ENCODE data around the gene CXCR5. TPM values are rescaled to one million over a fixed set of nuclear protein-coding genes. Genes with fewer than 3 reads are reported as not detected.
A peak's percentile ranks its signal among the peaks of the same experiment; 100 is the strongest.

Gene CXCR5
- total RNA-seq, 2 experiments from 2014 or later, result 25.6 to 26.1 TPM

DNA sequence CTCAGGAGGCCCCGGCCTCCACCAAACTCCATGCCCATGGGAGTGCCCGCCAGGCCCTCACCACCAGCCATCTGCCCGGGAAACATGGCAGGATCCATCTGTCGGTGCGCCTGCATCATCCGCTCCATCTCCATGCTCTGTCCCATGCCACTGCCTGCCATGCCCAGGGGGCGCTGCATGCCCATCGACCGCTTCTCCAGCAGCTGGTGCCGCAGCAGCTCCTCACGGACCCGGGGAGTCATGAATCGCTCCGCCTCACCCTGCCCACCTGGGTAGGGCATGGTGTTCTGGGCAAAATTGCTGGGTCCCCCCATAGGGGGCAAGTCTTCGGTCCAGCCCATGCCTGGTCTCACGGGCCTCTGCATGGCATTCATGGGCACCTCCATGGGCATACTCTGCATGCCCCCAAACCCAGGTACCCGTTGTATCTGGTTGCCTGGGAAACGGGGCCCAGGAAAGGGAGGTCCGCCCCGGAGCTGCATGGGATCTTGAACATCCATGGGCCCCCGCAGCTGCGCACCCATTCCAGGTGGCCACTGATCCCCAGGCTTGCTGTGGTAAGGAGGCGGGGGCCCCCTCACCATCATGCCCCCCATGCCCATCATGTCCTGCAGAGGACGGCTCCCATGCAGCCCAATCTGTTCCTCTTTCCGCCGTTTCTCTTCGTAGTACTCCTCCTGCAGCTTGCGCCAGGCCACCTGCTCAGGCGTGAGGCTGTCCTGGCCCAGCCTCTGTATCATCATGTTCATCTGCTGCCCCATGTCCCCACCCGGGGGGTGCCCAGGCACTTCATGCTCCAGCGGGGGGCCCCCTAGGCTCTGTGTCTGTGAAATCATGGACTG, 18.0 kb downstream of the CXCR5 start:
- no peak for DNase-seq
- Mint-ChIP-seq H3K9me3 (no peaks in the 10 kb centered on the region), H3K4me1 (ENCODE audit: low read depth) (peaks cover 24% of the 10 kb centered on the region), H3K4me3 (no peak overlapping the region), H3K27me3 (ENCODE audit: low read depth) (no peaks in the 10 kb centered on the region), H3K36me3 (ENCODE audit: low read depth) (peaks cover 14% of the 10 kb centered on the region), H3K27ac (peak overlapping the region; percentile 46)
- intact Hi-C loops (cut with micrococcal nuclease), result no loop called here
- CTCF ChIA-PET, result no interaction called here

DNA sequence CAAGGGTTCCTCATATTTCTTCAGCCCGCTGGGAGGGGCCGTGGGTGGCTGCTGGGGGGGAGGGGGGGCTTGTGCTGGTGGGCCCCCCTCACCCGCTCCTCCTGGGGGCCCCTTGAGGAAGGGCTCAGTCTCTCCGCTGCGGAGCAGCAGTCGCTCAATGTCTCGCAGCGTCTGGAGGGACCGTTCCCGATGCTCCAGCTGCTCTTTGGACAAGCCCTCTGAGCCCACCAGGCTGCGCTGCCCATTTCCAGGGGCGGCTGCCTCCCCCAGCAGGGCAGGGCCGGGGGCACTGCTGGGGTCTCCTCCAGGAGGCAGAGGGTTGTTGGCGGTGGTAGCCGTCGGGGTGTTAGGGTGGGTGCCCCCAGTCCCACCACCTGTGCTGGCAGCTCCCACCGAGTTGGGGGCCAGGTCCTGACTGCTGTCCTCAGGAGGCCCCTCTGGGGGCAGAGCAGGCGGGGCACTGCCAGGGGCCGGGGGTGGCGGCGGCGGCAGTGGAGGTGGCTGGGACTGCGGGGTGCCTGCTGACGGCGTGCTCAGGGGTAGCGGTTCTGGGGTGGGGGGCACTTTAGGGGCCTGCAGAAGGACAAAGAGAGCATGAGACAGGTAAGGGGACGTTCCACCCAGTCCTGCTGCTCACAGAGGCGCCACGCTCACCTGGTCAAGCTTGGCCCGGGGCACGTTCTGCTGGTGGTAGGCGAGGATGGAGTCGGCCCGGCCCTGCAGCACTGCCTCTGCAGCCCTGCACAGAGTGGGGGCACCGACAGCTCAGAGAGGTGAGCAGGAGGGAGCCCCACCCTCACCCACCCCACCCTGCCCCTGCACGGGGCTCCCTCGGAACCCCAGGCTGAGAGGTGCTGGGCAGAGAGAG, 18.9 kb downstream of the CXCR5 start:
- H3K27ac Mint-ChIP-seq, result no peak overlapping the region
- no peak overlapping the region for H3K4me3 Mint-ChIP-seq
- H3K9me3 Mint-ChIP-seq, result no peaks in the 10 kb centered on the region
- H3K27me3 Mint-ChIP-seq (ENCODE audit: low read depth), result no peaks in the 10 kb centered on the region
- intact Hi-C loops (cut with micrococcal nuclease), result no loop called here
- CTCF ChIA-PET, result no interaction called here
- peaks cover 20% of the 10 kb centered on the region for H3K36me3 Mint-ChIP-seq (ENCODE audit: low read depth)
- no peak for DNase-seq
- H3K4me1 Mint-ChIP-seq (ENCODE audit: low read depth), result peaks cover 24% of the 10 kb centered on the region

DNA sequence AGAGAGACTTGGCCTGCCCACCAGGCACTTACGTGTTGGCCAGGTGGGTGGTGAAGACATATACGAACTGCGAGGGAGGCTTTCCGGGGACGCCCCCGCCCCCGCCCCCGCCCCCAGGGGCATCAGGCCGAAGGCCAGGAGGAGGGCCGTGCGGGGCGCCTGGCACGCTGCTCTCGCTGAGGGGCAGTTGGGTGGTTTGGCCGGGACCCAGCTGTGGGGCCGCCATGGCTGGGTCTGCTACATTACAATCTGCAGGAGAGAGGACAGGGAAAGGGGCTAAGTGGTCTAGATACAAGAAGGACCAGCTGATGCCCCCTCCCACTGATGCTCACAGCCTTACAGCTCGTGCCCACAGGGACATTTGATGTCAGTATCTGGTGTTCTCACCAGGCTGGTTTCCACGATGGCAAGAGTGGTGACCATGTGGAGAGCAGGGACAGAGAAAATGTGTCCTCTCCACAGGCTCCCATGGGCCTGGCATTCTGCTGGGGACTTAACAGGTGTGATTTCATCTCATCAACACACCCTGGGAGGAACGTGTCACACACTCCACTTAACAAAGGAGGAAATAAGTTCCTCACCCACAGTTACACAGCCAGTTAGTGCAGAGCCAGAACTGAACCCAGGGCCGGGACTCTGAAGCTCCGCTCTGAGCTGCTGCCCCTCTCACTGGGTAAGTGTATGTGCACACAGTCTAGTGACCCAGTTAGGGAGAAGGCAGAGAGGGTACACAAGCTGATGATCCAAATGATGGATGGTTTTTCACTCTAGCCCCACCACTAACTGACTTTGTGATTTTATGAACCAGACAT, 19.7 kb downstream of the CXCR5 start:
- Mint-ChIP-seq H3K9me3 (no peaks in the 10 kb centered on the region), H3K36me3 (ENCODE audit: low read depth) (peaks cover 25% of the 10 kb centered on the region), H3K27ac (peak overlapping the region; percentile 26), H3K4me1 (ENCODE audit: low read depth) (peaks cover 28% of the 10 kb centered on the region), H3K4me3 (no peak overlapping the region), H3K27me3 (ENCODE audit: low read depth) (no peaks in the 10 kb centered on the region)
- DNase-seq, result no peak
- CTCF ChIA-PET, result interaction anchor here (0.6 to 1.4 kb wide), 3 partner anchors 9 to 33 kb away, joined by 3 to 5 read pairs (median 3); no protein-coding TSS in a partner anchor
- intact Hi-C loops (cut with micrococcal nuclease), result no loop called here

DNA sequence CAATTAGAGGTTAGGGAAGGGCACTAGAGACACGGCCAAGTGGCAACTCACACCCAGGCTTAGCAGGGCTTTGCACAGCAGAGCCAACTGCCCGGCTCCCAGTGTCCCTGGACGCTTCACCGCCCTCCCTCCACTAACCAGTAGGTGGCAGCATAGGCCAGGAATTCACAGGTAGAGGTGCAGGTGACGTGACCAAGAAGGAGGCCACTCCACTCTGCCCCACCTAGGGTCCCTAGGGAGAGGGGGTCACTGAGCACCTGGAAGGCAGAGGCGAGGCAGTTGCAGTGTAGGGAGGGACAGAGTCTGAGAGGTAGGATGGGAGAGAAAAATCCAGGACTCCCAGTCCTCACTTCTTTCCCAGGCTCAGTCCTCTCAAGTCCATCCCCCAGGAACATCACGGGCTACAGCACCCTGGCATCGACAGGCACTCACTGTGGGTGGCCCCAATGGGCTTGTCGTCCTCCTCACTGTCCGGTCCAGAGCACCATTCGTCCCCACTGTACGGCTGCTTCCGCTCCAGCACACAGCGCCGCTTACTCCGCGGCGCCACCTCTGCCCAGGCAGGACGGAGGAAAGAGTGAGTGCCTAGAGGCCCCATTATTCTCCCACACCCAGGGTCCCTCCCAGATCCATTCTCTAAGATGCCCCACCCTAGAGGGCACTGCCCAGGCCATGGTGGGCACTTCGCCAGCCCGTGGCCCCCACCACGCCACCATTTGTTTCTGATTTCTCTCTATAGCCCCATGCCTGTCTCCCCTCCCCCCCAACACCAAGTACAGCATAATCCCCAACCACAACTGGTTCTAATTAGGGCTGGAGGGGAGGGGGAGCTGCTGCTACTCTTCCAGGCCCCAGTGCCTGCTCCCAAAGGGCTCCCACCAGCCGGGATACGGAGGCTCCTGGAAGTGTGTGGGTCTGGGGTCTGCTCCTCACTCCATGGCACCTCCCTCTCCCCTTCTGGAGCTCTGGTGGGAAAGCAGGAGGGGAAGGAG, 23.7 kb downstream of the CXCR5 start:
- H3K4me3 Mint-ChIP-seq, result no peak overlapping the region
- no peaks in the 10 kb centered on the region for H3K9me3 Mint-ChIP-seq
- no peaks in the 10 kb centered on the region for H3K27me3 Mint-ChIP-seq (ENCODE audit: low read depth)
- peaks cover 13% of the 10 kb centered on the region for H3K36me3 Mint-ChIP-seq (ENCODE audit: low read depth)
- intact Hi-C loops (cut with micrococcal nuclease), result loop anchor here (1.0 to 5.0 kb wide), 4 partner anchors 21 to 123 kb away; partner anchors contain the start of genes SLC37A4 and UPK2
- peak overlapping the region; percentile 80 for H3K27ac Mint-ChIP-seq
- H3K4me1 Mint-ChIP-seq (ENCODE audit: low read depth), result peaks cover 45% of the 10 kb centered on the region
- peak; percentile 96 for DNase-seq
- CTCF ChIA-PET, result interaction anchor here (0.8 to 3.3 kb wide), 13 partner anchors 12 to 247 kb away, joined by 3 to 15 read pairs (median 5); partner anchors contain the start of gene CXCR5

DNA sequence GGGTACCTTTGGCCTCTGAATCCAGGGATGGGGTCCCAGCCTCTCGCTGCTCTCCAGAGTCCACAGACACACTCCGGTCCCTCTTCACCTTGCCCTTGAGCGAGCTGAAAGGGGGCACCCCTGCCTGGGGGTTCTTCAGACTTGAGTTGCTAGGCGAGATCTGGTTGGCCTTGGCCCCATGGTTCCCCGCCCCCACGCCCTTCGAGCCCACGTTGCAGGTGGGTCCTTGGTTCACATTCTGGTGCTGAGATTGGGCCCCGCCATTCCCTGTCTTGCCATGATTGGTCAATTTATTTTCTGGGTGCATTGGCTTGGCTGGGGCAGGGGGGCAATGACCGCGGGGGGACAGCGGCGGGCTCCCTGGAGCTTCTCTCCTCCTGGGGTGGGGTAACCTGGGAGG, 24.6 kb downstream of the CXCR5 start:
- DNase-seq, result no peak
- peaks cover 53% of the 10 kb centered on the region for H3K4me1 Mint-ChIP-seq (ENCODE audit: low read depth)
- H3K4me3 Mint-ChIP-seq, result no peak overlapping the region
- H3K27ac Mint-ChIP-seq, result no peak overlapping the region
- no peaks in the 10 kb centered on the region for H3K27me3 Mint-ChIP-seq (ENCODE audit: low read depth)
- peaks cover 13% of the 10 kb centered on the region for H3K36me3 Mint-ChIP-seq (ENCODE audit: low read depth)
- H3K9me3 Mint-ChIP-seq, result no peaks in the 10 kb centered on the region
- CTCF ChIA-PET, result interaction anchor here (0.9 to 3.1 kb wide), 7 partner anchors 13 to 218 kb away, joined by 4 to 13 read pairs (median 5); partner anchors contain the start of gene UPK2
- intact Hi-C loops (cut with micrococcal nuclease), result loop anchor here (5.0 kb wide), 1 partner anchor 34 kb away; no protein-coding TSS in a partner anchor

DNA sequence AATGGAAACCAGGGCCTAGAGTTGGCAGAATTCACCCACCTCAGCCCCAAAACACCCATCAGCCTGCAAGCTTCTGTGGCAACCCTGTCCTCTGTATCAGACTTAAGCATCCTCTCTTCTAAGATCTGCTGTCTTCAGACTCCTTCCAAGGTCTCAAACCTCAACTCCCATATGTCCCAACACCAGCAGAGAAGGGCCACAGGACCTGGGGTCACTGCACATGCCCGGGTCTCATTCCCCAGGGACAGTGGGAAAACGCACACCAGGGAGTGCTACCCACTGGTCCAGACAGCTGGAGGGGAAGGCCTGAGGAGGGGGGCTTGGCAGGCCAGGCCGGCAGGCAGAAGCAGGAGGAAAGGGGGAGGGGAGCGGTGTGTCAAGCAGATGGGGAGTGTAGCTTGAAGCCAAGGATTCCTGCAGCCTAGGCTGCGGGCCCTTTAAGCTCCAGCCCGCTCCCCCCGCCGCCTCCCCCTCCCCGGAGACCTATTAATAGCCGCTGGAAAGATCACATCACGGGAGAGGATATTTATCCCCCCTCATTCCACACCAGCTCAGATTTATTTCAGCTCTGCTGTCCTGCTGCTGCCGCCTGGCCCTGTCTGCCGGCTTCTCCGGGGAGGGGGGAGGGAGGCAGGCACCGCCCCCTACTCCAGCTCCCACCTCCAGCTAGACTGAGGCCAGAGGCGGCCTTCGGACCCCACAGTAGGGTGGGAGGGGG, 25.4 kb downstream of the CXCR5 start:
- H3K36me3 Mint-ChIP-seq (ENCODE audit: low read depth), result peaks cover 13% of the 10 kb centered on the region
- CTCF ChIA-PET, result interaction anchor here (0.6 to 3.1 kb wide), 10 partner anchors 13 to 219 kb away, joined by 3 to 13 read pairs (median 4); partner anchors contain the start of gene UPK2
- H3K4me3 Mint-ChIP-seq, result no peak overlapping the region
- H3K4me1 Mint-ChIP-seq (ENCODE audit: low read depth), result peaks cover 60% of the 10 kb centered on the region
- no peaks in the 10 kb centered on the region for H3K27me3 Mint-ChIP-seq (ENCODE audit: low read depth)
- intact Hi-C loops (cut with micrococcal nuclease), result loop anchor here (5.0 kb wide), 1 partner anchor 33 kb away; no protein-coding TSS in a partner anchor
- no peak for DNase-seq
- H3K9me3 Mint-ChIP-seq, result no peaks in the 10 kb centered on the region
- peak overlapping the region; percentile 75 for H3K27ac Mint-ChIP-seq

DNA sequence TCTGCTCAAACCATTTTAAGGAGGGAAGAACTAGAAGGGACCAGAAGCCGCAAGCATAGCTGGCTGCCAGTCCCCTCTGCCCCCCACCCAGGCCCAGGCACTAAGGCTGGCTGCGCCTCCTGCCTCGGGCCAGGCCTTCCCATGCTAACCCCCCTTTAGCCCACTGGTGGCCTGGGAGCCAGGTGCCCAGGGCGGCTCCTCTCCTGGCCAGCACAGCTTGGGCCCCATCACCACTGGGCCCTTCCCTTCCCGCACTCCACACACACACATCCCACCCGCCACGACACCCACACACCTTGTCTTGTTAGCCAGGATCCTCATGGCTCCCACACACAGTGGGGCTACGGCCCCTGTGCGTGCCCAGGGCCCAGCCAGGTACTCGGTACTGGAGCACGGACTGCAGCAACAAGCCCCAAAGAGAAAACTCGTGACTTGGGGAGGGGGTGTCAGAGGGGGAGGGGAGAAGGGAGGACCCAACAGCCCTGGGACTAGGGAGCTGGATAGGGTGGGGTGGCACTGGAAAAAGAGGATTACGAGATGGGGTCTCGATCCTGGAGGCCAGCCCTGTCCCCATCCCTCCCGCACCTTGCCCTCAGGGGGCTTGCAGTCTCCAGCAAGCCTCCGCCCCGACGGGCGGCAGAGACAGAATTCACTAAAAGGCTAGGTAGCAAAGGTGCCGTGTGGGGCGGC, 26.1 kb downstream of the CXCR5 start:
- no peak for DNase-seq
- H3K4me3 Mint-ChIP-seq, result peak overlapping the region; percentile 43
- intact Hi-C loops (cut with micrococcal nuclease), result loop anchor here (5.0 kb wide), 2 partner anchors 33 to 188 kb away; a partner anchor contains a TSS
- no peaks in the 10 kb centered on the region for H3K9me3 Mint-ChIP-seq
- H3K27me3 Mint-ChIP-seq (ENCODE audit: low read depth), result no peaks in the 10 kb centered on the region
- peaks cover 18% of the 10 kb centered on the region for H3K36me3 Mint-ChIP-seq (ENCODE audit: low read depth)
- CTCF ChIA-PET, result interaction anchor here (0.9 to 3.1 kb wide), 5 partner anchors 47 to 220 kb away, joined by 3 to 13 read pairs (median 3); partner anchors contain the start of gene UPK2
- H3K27ac Mint-ChIP-seq, result peak overlapping the region; percentile 75
- peaks cover 67% of the 10 kb centered on the region for H3K4me1 Mint-ChIP-seq (ENCODE audit: low read depth)

DNA sequence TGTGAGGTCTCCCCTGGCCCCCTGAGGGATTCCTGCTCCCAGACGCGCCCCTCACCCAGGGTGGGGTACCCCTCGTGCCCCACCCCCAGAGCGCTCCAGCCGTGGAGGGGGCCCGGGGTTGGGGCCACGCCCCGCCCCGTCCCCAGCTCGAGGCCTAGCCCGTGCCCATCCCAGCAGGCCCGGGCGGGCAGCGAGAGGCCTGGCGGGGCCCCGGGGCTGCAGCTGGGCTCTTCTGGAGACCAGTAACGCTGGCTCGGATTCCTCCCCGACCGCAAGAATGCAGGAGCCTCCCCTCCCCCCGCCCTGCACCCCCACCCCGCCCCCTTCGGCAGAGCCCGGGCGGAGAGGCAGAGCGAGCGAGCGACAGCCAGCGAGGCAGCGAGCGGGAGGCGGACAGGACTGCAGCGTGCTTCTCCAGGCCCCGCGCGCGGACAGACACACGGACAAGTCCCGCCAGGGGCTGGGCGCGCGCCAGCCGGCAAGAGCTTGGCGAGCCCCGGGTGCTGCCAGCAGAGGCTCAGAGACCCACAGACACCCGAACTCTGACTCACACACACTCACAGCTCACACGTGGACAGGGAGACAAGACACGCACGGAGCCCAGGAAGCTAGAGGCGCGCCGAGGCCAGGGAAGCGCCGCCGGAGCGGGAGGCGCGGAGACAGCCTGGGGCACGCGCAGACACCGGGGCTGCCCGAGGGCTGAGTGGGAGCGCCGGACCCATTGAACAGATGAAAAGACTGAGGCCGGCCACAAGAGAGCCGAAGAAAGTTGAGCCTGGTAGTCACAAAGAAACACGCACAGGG, 26.8 kb downstream of the CXCR5 start:
- Mint-ChIP-seq H3K4me1 (ENCODE audit: low read depth) (peaks cover 74% of the 10 kb centered on the region), H3K36me3 (ENCODE audit: low read depth) (peaks cover 18% of the 10 kb centered on the region), H3K9me3 (no peaks in the 10 kb centered on the region), H3K4me3 (peak overlapping the region; percentile 82), H3K27me3 (ENCODE audit: low read depth) (no peaks in the 10 kb centered on the region), H3K27ac (peak overlapping the region; percentile 99)
- DNase-seq, result peak; percentile 64
- CTCF ChIA-PET, result interaction anchor here (0.6 to 3.1 kb wide), 5 partner anchors 13 to 121 kb away, joined by 3 to 13 read pairs (median 3); partner anchors contain the start of gene UPK2
- intact Hi-C loops (cut with micrococcal nuclease), result loop anchor here (1.0 to 5.0 kb wide), 2 partner anchors 18 to 187 kb away; a partner anchor contains a TSS
